HG02885 (cell line): ENCODE results near the gene SH3TC1.

Experiments
- ATAC-seq: cut with Tn5 transposase; IDR thresholded peaks from one replicate; pipeline ENCODE4 v1.9.1; 2021; ENCODE audit warnings: mild to moderate bottlenecking; ENCODE audit not compliant: unreplicated experiment, poor library complexity

Gene SH3TC1

GRCh38 chr4:8163436-8164193 lies 35.5 kb upstream of the SH3TC1 start:
- no peak for ATAC-seq

- ATAC-seq, result no peak
These were observed 34.9 kb upstream of the SH3TC1 start for GRCh38 chr4:8164194-8164565.

GRCh38 chr4:8164687-8165086 lies 34.4 kb upstream of the SH3TC1 start:
- ATAC-seq, result no peak

- no peak for ATAC-seq
These were observed 33.7 kb upstream of the SH3TC1 start for GRCh38 chr4:8165374-8165896.

GRCh38 chr4:8167291-8167690 lies 31.8 kb upstream of the SH3TC1 start:
- no peak for ATAC-seq

GRCh38 chr4:8167815-8168214 lies 31.3 kb upstream of the SH3TC1 start:
- no peak for ATAC-seq

GRCh38 chr4:8168232-8168631 lies 30.9 kb upstream of the SH3TC1 start:
- ATAC-seq, result no peak

- no peak for ATAC-seq
These were observed 30.1 kb upstream of the SH3TC1 start for GRCh38 chr4:8168832-8169598.

- no peak for ATAC-seq
These were observed 29.3 kb upstream of the SH3TC1 start for GRCh38 chr4:8169763-8170162.

- no peak for ATAC-seq
These were observed 28.7 kb upstream of the SH3TC1 start for GRCh38 chr4:8170341-8170740.

GRCh38 chr4:8171266-8171665 lies 27.8 kb upstream of the SH3TC1 start:
- no peak for ATAC-seq

GRCh38 chr4:8171984-8172924 lies 26.8 kb upstream of the SH3TC1 start:
- peak; percentile 81 for ATAC-seq

- no peak for ATAC-seq
These were observed 25.4 kb upstream of the SH3TC1 start for GRCh38 chr4:8173492-8174242.

GRCh38 chr4:8174970-8175369 lies 24.1 kb upstream of the SH3TC1 start:
- ATAC-seq, result no peak

GRCh38 chr4:8175686-8176085 lies 23.4 kb upstream of the SH3TC1 start:
- ATAC-seq, result no peak

- ATAC-seq, result peak; percentile 72
These were observed 22.3 kb upstream of the SH3TC1 start for GRCh38 chr4:8176547-8177399.

- no peak for ATAC-seq
These were observed 21.5 kb upstream of the SH3TC1 start for GRCh38 chr4:8177552-8177951.

GRCh38 chr4:8177956-8178355 lies 21.1 kb upstream of the SH3TC1 start:
- no peak for ATAC-seq

GRCh38 chr4:8179074-8179473 lies 20.0 kb upstream of the SH3TC1 start:
- ATAC-seq, result no peak
